K562 (cell line): ENCODE results near the gene CRAT. TPM values are rescaled to one million over a fixed set of nuclear protein-coding genes. Genes with fewer than 3 reads are reported as not detected.
A peak's percentile ranks its signal among the peaks of the same experiment; 100 is the strongest.

Source experiments
- CBX2 ChIP-seq: fragments of 200-600 bp; sonication (generic); IDR thresholded peaks from one replicate; pipeline ENCODE4 v1.6.1; 2012; ENCODE audit warnings: mild to moderate bottlenecking, low read length, inconsistent platforms; ENCODE audit not compliant: insufficient read depth, poor library complexity, severe bottlenecking
- CREM ChIP-seq: IDR thresholded peaks from 2 replicates; pipeline ENCODE4 v1.6.1; 2014; ENCODE audit warnings: antibody characterized with exemption, low read depth
- ESRRA ChIP-seq: fragments of 450-650 bp; IDR thresholded peaks from 2 replicates; pipeline ENCODE4 v1.6.1; 2014; ENCODE audit warnings: low read depth, mild to moderate bottlenecking, moderate library complexity, borderline replicate concordance
- FOXM1 ChIP-seq, 2 experiments: fragments of 450-650 bp in 1 of 2; sonication (generic) in 1 of 2; formaldehyde crosslinking in 1 of 2; IDR thresholded peaks; 2 replicates each; pipeline versions ENCODE4 v1.6.1 to v1.9.0; 2017 to 2022; ENCODE audit warnings: low read depth in 2 of 2, mild to moderate bottlenecking in 2 of 2, missing genetic modification reagents in 1 of 2, moderate library complexity in 1 of 2
- GTF2E2 ChIP-seq: fragments of 200-800 bp; sonication (Bioruptor generic); IDR thresholded peaks from 2 replicates; pipeline ENCODE4 v1.6.1; 2016; ENCODE audit warnings: missing genetic modification characterization, missing compliant biosample characterization
- KAT7 ChIP-seq: sonication (generic); formaldehyde crosslinking; IDR thresholded peaks from 2 replicates; pipeline ENCODE4 v1.8.0; 2022; ENCODE audit warnings: missing genetic modification reagents, mild to moderate bottlenecking, borderline replicate concordance
- LEF1 ChIP-seq: fragments of 450-650 bp; IDR thresholded peaks from 2 replicates; pipeline ENCODE4 v1.6.1; 2016; ENCODE audit warnings: mild to moderate bottlenecking
- MTA1 ChIP-seq: fragments of 450-650 bp; IDR thresholded peaks from 2 replicates; pipeline ENCODE4 v1.6.1; 2017; ENCODE audit warnings: borderline replicate concordance
- NBN ChIP-seq: fragments of 450-650 bp; IDR thresholded peaks from 2 replicates; pipeline ENCODE4 v1.6.1; 2016; ENCODE audit warnings: low read depth, mild to moderate bottlenecking
- NFIC ChIP-seq: fragments of 450-650 bp; IDR thresholded peaks from 2 replicates; pipeline ENCODE4 v1.6.1; 2017; ENCODE audit warnings: mild to moderate bottlenecking, inconsistent platforms
- TAF1 ChIP-seq: IDR thresholded peaks from 2 replicates; pipeline ENCODE4 v1.6.1; 2011; ENCODE audit warnings: mild to moderate bottlenecking, low read length, moderate library complexity; ENCODE audit not compliant: insufficient read depth, control insufficient read depth, severe bottlenecking; ENCODE audit errors: extremely low read depth
- TEAD4 ChIP-seq, 2 experiments: sonication (generic) in 1 of 2; formaldehyde crosslinking in 1 of 2; IDR thresholded peaks; 2 replicates each; pipeline versions ENCODE4 v1.6.1 to v1.8.0; 2012 to 2022; ENCODE audit warnings: borderline replicate concordance in 1 of 2, inconsistent platforms in 1 of 2, low read length in 1 of 2, mild to moderate bottlenecking in 1 of 2, missing genetic modification reagents in 1 of 2
- U2AF1 ChIP-seq: fragments of 200-400 bp; formaldehyde crosslinking; optimal IDR thresholded peaks from 2 replicates; pipeline ENCODE3; 2017; ENCODE audit warnings: mild to moderate bottlenecking, low read depth, low read length, moderate library complexity
- ZNF699 ChIP-seq: fragments of 250-450 bp; sonication (Bioruptor Pico); IDR thresholded peaks from 2 replicates; pipeline ENCODE4 v1.8.0; 2021; ENCODE audit warnings: mild to moderate bottlenecking, moderate library complexity; ENCODE audit not compliant: insufficient replicate concordance
- ZNF75A ChIP-seq: fragments of 450-650 bp; formaldehyde crosslinking; IDR thresholded peaks from 2 replicates; pipeline ENCODE4 v1.4.0; 2020; ENCODE audit warnings: mild to moderate bottlenecking
- polyA plus RNA-seq, 8 experiments: library from polyadenylated mRNA; depleted of rRNA in 4 of 8; stranded (reverse) in 5 of 8; unstranded in 3 of 8; fragments of >200 nt; fragmentation: Nextera tagmentation in 2 of 8; fragmentation: Illumina TruSeq in 1 of 8; extraction: Ambion mirVana in 2 of 8; extraction: Trizol in 1 of 8; gene quantifications; 2 replicates each; pipeline versions ENCODE4 v1.2.1 to v1.2.3, GENCODE V29; 2011 to 2014; ENCODE audit warnings: inconsistent platforms in 1 of 8, missing spikeins in 1 of 8
- total RNA-seq, 7 experiments: library from RNA; depleted of rRNA in 6 of 7; stranded (reverse); fragments of >200 nt in 6 of 7; fragmentation: Illumina TruSeq in 2 of 7; extraction: Trizol in 2 of 7; gene quantifications; 2 replicates each; pipeline versions ENCODE4 v1.2.1 to v1.2.3, GENCODE V29; 2011 to 2021; ENCODE audit warnings: low replicate concordance in 1 of 7
- TF ChIP-seq, protein P1 (sequence below): fragments of 450-650 bp; formaldehyde crosslinking; IDR thresholded peaks from 2 replicates; pipeline ENCODE4 v1.4.0; 2020; ENCODE audit warnings: mild to moderate bottlenecking, moderate library complexity
- TF ChIP-seq, protein P2 (sequence below): fragments of 200-800 bp; sonication (Bioruptor generic); IDR thresholded peaks from 2 replicates; pipeline ENCODE4 v1.6.1; 2017; ENCODE audit warnings: missing genetic modification characterization, missing compliant biosample characterization
- TF ChIP-seq, protein P3 (sequence below), 2 experiments: fragments of 450-650 bp in 1 of 2; sonication (generic) in 1 of 2; formaldehyde crosslinking in 1 of 2; IDR thresholded peaks in 1 of 2; conservative IDR thresholded peaks in 1 of 2; 2 replicates each; pipeline versions ENCODE4 v1.6.1 to v1.8.1; 2016 to 2023; ENCODE audit warnings: mild to moderate bottlenecking in 2 of 2, moderate library complexity in 2 of 2, inconsistent platforms in 1 of 2, missing genetic modification reagents in 1 of 2

The CRAT gene
- total and polyA plus RNA-seq, 9 of the 15 experiments (the other 6 are each of a cell fraction or from before 2014, with no cell fraction given) = 0.20 to 13.8 (median 5.4) TPM

DNA sequence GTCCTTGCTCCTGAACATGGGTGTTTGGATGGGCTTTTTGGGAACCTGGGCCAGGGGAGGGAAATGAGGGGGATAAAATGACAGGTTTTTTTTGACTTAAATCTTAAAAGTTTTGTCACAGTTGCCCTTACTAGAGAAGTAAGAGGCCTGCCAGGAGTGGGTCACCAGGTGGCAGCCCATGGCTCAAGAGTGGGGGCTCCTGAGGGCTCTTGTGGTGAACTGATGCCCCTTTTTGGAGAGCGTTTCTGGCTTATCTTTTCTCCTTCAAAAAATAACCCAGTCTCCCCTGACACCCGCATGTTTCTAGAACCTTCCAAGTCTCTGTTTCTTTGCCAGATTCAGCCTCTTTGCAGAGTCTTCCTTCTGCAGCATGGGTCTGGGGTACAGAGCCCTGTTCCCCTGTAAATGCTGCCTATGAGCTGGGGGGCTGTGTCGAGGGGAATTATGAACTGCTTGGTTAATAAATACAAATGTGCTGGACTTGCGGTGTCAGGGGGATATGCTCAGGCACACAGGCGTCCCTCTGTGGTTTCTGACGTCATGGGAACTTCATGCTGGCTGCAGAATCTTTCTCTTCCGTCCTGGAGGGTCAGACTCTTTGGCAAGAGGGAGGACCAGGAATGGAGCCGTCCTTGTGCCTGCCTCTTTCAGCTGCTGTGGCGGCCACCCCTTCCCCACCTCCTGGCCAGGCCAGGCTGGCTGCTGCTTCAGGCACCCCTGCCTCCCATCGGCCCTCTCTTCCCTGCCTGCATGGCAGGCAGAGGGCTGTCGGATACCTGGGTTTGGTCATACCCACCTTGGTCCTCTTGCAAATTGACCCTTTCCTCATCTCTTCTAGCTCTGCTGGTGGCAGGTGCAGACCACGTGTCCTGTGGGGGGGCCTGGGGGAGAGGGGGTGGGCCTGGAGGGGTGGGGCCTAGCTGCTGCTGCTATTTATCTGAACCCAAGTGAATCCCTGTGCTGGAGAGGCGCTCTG, 30.8 kb upstream of the CRAT start (continued):
- no peak for TF ChIP-seq KAT7 (CRISPR knock-in tag)
- no peak for TF ChIP-seq NBN
- TF ChIP-seq ZNF699 = no peak
- no peak for TF ChIP-seq TEAD4 (IDR thresholded peaks at IDR 0.05; ENCODE audit: low read length)
- TF ChIP-seq TEAD4 (CRISPR knock-in tag; IDR thresholded peaks at IDR 0.05; ENCODE audit: borderline replicate concordance) = no peak
- TF ChIP-seq, protein P1, sequence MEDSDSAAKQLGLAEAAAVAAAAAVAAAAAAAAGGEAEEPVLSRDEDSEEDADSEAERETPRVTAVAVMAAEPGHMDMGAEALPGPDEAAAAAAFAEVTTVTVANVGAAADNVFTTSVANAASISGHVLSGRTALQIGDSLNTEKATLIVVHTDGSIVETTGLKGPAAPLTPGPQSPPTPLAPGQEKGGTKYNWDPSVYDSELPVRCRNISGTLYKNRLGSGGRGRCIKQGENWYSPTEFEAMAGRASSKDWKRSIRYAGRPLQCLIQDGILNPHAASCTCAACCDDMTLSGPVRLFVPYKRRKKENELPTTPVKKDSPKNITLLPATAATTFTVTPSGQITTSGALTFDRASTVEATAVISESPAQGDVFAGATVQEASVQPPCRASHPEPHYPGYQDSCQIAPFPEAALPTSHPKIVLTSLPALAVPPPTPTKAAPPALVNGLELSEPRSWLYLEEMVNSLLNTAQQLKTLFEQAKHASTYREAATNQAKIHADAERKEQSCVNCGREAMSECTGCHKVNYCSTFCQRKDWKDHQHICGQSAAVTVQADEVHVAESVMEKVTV (CRISPR knock-in tag) = no peak
- no peak for TF ChIP-seq U2AF1
- no peak for TF ChIP-seq GTF2E2 (tag)
- no peak for TF ChIP-seq FOXM1 (IDR thresholded peaks at IDR 0.05; ENCODE audit: low read depth)
- TF ChIP-seq FOXM1 (CRISPR knock-in tag; IDR thresholded peaks at IDR 0.05; ENCODE audit: low read depth) = 0 out of 2 replicates have a peak, but pooled peaks have one; percentile 35
- no peak for TF ChIP-seq CBX2
- TF ChIP-seq, protein P2, sequence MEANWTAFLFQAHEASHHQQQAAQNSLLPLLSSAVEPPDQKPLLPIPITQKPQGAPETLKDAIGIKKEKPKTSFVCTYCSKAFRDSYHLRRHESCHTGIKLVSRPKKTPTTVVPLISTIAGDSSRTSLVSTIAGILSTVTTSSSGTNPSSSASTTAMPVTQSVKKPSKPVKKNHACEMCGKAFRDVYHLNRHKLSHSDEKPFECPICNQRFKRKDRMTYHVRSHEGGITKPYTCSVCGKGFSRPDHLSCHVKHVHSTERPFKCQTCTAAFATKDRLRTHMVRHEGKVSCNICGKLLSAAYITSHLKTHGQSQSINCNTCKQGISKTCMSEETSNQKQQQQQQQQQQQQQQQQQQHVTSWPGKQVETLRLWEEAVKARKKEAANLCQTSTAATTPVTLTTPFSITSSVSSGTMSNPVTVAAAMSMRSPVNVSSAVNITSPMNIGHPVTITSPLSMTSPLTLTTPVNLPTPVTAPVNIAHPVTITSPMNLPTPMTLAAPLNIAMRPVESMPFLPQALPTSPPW (CRISPR knock-in tag) = no peak
- TF ChIP-seq CREM = peak; percentile 73
- TF ChIP-seq ZNF75A = no peak
- no peak for TF ChIP-seq TAF1
- TF ChIP-seq LEF1 = no peak
- TF ChIP-seq MTA1 = no peak
- no peak for TF ChIP-seq ESRRA
- TF ChIP-seq NFIC = no peak
- TF ChIP-seq, protein P3, sequence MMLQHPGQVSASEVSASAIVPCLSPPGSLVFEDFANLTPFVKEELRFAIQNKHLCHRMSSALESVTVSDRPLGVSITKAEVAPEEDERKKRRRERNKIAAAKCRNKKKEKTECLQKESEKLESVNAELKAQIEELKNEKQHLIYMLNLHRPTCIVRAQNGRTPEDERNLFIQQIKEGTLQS (IDR thresholded peaks at IDR 0.05) = peak; percentile 28; the same call in 1 of the 2 replicates
- TF ChIP-seq, protein P3 (CRISPR knock-in tag; conservative IDR thresholded peaks at IDR 0.05) = no peak
